Mucosa of stomach (tissue), 1 donor: ENCODE data around the gene SNRNP200.
A peak's percentile ranks its signal among the peaks of the same experiment; 100 is the strongest.

ENCODE experiments used
- H3K27me3 ChIP-seq: one replicate; pipeline ENCODE4 v1.7.0; 2013; ENCODE audit warnings: mild to moderate bottlenecking, low read length; ENCODE audit not compliant: control insufficient read depth, insufficient read depth
- H3K36me3 ChIP-seq: one replicate; pipeline ENCODE4 v1.7.0; 2013; ENCODE audit warnings: low read length; ENCODE audit not compliant: control insufficient read depth, insufficient read depth
- H3K4me1 ChIP-seq: one replicate; pipeline ENCODE4 v1.7.0; 2013; ENCODE audit warnings: mild to moderate bottlenecking, low read length; ENCODE audit not compliant: control insufficient read depth, insufficient read depth
- H3K4me3 ChIP-seq: one replicate; pipeline ENCODE4 v1.7.0; 2013; ENCODE audit warnings: low read length
- H3K9ac ChIP-seq: one replicate; pipeline ENCODE4 v1.7.0; 2013; ENCODE audit warnings: mild to moderate bottlenecking, low read length, moderate library complexity
- H3K9me3 ChIP-seq: one replicate; pipeline ENCODE4 v1.7.0; 2013; ENCODE audit warnings: mild to moderate bottlenecking, low read length, moderate library complexity; ENCODE audit not compliant: control insufficient read depth
- donor health status: Pancreatic carcinoma.

SNRNP200 gene

DNA sequence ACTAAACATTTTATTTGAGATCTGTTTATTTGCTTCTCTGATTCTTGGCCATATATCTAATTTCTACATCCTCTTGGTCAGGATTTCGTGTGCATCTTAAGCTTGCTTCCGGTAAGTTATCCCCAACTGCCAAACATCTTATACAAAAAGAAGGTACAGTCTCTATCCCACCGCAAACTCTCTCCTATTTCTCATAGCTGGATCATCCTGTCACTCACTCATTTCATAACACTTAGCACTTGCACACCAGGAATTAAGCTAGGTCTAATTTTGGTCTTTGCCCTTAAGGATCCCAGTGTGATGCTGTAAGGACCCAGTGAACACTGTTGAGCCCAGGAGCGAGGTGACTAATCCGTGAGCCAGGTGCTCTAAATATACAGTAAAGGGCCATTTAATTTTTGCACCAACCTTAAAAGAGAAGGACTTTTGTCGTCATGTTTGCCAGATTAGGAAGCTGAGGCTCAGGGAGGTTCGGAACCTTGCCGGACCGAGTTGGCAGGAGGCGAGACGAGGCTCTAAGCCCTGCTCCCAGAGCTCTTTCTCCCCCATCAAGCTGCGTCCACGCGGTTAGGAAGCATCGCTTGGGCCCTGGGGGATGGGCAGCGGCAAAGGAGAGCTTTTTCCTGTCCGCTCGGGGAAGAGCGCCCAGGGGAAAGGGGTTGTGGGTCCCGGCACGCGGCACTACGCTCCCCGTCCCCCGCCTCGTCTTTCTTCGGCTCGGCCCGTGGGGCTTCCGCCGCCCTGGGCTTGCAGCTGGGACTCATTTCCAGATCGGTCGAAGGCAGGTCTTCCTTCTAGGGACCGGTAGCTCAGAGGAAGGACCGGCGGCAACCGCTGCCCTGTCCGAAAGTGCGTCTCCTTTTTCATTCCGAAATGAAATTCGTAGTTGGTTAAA is 15.6 kb upstream of the SNRNP200 start:
- no peaks in the 10 kb centered on the region for H3K9me3 ChIP-seq
- H3K4me1 ChIP-seq, result peaks cover 14% of the 10 kb centered on the region
- peak overlapping the region; percentile 50 for H3K9ac ChIP-seq
- peaks cover 66% of the 10 kb centered on the region for H3K27me3 ChIP-seq
- peak overlapping the region; percentile 33 for H3K4me3 ChIP-seq
- H3K36me3 ChIP-seq, result no peaks in the 10 kb centered on the region

DNA sequence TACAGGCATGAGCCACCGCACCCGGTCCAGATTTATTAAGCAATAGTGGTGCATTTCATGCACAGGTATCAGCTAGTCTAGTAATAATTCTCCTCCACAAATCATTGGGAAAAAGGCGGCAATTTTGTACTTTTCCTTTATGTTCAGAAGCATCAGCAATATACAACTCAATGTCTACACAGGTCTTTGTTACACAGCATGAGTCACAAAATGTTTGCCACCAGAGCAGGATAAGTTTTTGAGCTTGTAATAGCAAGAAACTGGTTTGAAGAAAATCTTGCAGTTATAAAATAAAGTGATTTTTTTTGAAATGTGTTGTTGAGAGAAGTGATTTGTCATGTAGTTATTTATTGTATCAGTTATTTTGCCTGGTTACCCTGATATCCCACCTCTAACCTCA is 15.0 kb upstream of the SNRNP200 start:
- H3K9ac ChIP-seq, result no peak overlapping the region
- H3K27me3 ChIP-seq, result peaks cover 66% of the 10 kb centered on the region
- no peak overlapping the region for H3K4me3 ChIP-seq
- H3K36me3 ChIP-seq, result no peaks in the 10 kb centered on the region
- H3K4me1 ChIP-seq, result peaks cover 10% of the 10 kb centered on the region
- H3K9me3 ChIP-seq, result no peaks in the 10 kb centered on the region

DNA sequence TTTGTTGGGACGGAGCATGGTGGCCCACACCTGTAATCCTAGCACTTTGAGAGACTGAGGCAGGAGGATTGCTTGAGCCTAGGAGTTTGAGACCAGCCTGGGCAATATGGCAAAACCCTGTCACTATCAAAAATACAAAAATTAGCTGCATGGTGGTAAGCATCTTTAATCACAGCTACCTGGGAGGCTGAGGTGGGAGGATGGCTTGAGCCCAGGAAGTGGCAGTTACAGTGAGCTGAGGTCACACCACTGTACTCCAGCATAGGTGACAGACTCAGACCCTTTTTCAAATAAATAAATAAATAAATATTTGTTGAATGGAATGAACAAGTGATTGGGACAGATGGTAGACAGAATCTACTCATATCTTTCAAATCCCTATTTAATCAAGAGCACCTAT is 14.1 kb upstream of the SNRNP200 start:
- H3K9ac ChIP-seq, result no peak overlapping the region
- no peaks in the 10 kb centered on the region for H3K36me3 ChIP-seq
- H3K4me3 ChIP-seq, result no peak overlapping the region
- H3K27me3 ChIP-seq, result peaks cover 58% of the 10 kb centered on the region
- H3K4me1 ChIP-seq, result peaks cover 9% of the 10 kb centered on the region
- H3K9me3 ChIP-seq, result no peaks in the 10 kb centered on the region

DNA sequence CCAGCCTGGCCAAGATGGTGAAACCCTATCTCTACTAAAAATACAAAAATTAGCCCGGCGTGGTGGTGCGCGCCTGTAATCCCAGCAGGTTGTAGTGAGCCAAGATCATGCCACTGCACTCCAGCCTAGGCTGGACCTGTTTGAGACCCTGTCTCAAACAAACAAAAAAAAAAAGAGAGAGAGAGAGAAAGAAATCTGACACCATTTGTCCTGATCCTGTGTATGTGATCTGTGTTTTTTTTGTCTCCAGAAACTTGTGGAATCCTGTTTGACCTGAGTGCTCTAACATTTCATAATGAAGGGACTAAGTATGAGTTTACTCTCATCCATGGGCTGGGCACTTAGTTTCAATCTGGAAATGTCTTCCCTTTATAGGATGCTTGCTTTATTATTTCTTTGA is 13.4 kb upstream of the SNRNP200 start:
- Histone ChIP-seq H3K4me1 (peaks cover 9% of the 10 kb centered on the region), H3K36me3 (no peaks in the 10 kb centered on the region), H3K27me3 (peaks cover 52% of the 10 kb centered on the region), H3K4me3 (no peak overlapping the region), H3K9me3 (no peaks in the 10 kb centered on the region), H3K9ac (no peak overlapping the region)

DNA sequence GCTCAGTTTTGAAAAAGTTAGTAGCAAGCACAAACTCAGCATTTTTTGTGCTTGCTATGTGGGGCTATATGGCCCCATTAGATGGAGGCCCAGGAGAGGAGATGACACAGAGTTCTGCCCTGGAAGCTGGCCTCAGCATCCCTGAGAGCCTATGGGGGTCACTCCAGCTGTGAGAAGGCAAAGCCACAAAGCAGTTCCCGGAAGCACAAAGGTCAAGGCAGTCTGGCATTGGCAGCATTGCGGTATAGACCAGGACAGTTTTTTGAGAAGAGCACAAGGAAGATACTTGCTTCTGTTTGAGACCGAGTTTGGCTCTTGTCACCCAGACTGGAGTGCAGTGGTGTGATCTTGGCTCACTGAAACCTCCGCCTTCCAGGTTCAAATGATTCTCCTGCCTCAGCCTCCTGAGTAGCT is 12.2 kb upstream of the SNRNP200 start:
- H3K4me3 ChIP-seq, result no peak overlapping the region
- H3K9ac ChIP-seq, result no peak overlapping the region
- H3K9me3 ChIP-seq, result no peaks in the 10 kb centered on the region
- no peaks in the 10 kb centered on the region for H3K36me3 ChIP-seq
- peaks cover 43% of the 10 kb centered on the region for H3K27me3 ChIP-seq
- H3K4me1 ChIP-seq, result peaks cover 9% of the 10 kb centered on the region

DNA sequence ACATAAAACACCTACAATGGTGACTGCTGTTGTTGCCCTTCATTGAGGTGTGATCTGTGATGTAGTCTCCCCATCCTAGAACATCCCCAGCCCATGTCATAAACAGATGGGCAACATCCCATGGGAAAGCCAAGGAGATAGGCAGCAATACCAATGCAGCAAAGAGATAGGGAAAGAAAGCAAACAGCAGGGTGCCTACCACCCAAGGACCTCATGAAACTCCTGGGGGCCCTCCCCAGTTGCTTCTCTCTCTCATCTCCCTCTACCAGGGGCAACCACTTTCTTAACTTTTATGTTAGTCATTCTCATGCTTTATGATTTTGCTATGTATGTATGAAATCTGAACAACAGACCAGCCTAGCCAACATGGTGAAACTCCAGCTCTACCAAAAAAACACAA is 11.7 kb upstream of the SNRNP200 start:
- H3K36me3 ChIP-seq, result no peaks in the 10 kb centered on the region
- peaks cover 39% of the 10 kb centered on the region for H3K27me3 ChIP-seq
- no peak overlapping the region for H3K4me3 ChIP-seq
- H3K9ac ChIP-seq, result no peak overlapping the region
- H3K9me3 ChIP-seq, result no peaks in the 10 kb centered on the region
- H3K4me1 ChIP-seq, result peaks cover 7% of the 10 kb centered on the region

DNA sequence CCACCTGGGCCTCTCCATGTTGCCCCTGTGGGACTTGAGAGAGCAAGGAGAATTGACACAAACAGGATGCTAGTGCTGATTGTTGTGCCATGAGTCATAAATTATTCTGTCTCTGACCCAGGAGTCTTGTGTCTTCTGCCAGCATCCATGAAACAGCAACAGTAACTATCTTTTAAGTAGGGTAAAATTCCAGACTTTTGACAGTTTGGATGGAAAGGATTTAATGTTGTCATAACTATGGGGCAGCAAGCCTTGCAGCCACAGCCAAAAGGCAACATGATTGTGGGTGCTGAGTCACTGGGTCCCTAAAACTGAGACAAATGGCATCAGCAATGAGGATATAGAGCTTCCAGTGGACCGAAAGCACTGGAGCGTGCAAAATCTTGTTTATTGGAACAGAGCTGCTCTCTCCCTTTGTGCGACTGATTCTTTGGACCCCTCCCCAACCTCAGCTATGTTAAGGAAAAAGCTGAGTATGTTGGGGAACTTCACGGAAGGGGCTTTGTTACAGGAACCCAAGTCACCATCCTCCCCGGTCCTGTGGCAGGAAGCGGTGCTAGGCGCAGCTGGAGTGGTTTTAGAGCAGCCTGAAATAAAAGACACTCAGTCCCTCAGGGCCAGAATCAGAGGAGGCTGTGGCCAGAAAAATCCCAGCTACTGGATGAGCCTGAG is 10.2 kb upstream of the SNRNP200 start:
- Histone ChIP-seq H3K9ac (no peak overlapping the region), H3K36me3 (no peaks in the 10 kb centered on the region), H3K27me3 (peaks cover 24% of the 10 kb centered on the region), H3K9me3 (no peaks in the 10 kb centered on the region), H3K4me1 (no peaks in the 10 kb centered on the region), H3K4me3 (no peak overlapping the region)

DNA sequence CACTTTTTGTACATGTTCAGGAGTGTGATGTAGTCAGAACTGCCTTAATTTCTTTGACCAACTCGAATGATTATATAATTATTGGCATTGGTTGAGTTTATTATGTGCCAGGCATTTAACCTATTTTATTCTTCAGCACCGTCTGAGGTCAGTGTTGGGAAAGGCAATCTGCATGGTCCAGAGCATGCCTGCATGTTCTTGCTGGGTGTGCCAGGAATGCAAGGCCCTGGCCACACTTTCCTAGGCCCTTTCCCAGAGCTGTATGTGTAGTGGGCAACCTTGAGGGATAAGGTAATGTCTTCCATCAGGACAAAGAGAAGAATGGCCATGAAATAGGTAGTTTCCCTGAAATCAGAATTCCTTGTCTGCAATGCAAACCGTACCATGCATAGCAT is 9.7 kb upstream of the SNRNP200 start:
- no peak overlapping the region for H3K9ac ChIP-seq
- H3K9me3 ChIP-seq, result no peaks in the 10 kb centered on the region
- no peak overlapping the region for H3K4me3 ChIP-seq
- H3K36me3 ChIP-seq, result no peaks in the 10 kb centered on the region
- H3K4me1 ChIP-seq, result no peaks in the 10 kb centered on the region
- H3K27me3 ChIP-seq, result peaks cover 19% of the 10 kb centered on the region

DNA sequence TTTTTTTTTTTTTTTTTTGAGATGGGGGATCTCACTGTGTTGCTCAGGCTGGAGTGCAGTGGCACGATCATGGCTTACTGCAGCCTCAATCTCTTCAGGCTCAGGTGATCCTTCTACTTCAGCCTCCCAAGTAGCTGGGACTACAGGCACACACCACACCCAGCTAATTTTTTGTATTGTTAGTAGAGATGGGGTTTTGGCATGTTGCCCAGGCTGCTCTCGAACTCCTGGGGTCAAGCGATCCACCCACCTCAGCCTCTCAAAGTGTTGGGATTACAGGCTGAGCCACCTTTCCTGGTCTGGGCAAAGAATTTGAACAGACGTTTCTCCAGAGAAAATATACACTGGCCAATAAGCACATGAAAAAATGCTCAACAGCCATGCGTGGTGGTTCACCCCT is 2.9 kb upstream of the SNRNP200 start:
- no peak overlapping the region for H3K9ac ChIP-seq
- no peak overlapping the region for H3K4me3 ChIP-seq
- H3K36me3 ChIP-seq, result no peaks in the 10 kb centered on the region
- no peaks in the 10 kb centered on the region for H3K9me3 ChIP-seq
- H3K4me1 ChIP-seq, result peaks cover 11% of the 10 kb centered on the region
- H3K27me3 ChIP-seq, result no peaks in the 10 kb centered on the region

DNA sequence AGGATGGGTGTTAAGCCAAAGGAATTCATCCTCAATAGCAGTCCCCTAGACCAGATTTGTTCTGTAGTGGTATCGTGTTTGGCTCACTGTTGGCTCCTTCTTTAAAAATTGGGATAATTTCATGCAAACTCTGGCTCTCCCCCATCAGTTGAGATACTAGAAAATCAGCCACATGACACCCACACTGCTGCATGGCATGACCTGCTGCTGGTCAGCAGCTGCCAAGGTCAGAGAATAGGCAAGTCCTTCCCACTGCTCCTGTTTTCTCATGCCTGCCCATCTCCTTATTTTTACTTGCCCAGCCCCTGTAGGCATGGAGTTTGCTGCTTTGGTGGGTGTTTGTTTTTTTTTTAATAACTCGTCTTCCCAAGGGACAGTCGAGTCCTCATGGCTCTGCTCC is 1.0 kb upstream of the SNRNP200 start:
- H3K4me1 ChIP-seq, result peaks cover 11% of the 10 kb centered on the region
- peaks cover 5% of the 10 kb centered on the region for H3K36me3 ChIP-seq
- peak overlapping the region; percentile 82 for H3K9ac ChIP-seq
- peak overlapping the region; percentile 80 for H3K4me3 ChIP-seq
- no peaks in the 10 kb centered on the region for H3K27me3 ChIP-seq
- no peaks in the 10 kb centered on the region for H3K9me3 ChIP-seq

DNA sequence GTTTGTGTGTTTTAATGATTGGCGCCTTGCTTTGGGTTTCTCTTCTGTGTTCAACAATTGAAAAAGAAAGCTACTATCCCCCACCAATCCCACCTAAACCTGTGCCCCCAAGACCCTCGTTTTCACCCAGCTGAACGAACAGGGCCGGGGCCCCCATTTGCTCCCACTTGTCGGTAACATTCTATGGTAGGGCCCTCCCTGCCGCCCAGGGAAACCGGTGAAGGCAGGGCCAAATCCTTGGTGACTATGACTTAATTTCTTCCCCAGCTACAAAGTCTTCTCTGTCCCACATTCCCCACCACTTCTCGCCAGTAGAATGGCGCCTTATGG is 598 bp upstream of the SNRNP200 start:
- H3K9ac ChIP-seq, result peak overlapping the region; percentile 82
- no peaks in the 10 kb centered on the region for H3K27me3 ChIP-seq
- peak overlapping the region; percentile 80 for H3K4me3 ChIP-seq
- no peaks in the 10 kb centered on the region for H3K9me3 ChIP-seq
- peaks cover 5% of the 10 kb centered on the region for H3K36me3 ChIP-seq
- H3K4me1 ChIP-seq, result peaks cover 11% of the 10 kb centered on the region

DNA sequence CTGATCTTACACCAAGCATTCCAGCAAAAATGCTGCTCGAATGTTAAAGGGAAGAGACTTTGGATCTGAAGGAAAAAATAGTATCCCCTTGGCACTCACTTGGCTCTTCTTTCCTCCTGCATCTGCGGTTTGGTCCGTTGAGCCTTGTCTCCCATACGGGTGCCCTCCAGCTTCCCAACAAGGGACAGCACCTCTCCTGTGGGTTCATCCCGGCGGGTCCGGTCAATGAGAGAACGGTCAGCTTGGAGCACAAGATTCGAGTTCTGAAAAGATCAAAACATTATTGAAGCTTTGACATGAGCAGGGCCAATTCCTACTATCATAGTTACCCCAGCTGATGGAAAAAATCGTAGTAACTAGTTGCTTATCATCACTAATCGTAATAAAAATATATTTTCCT is 740 bp downstream of the SNRNP200 start:
- Histone ChIP-seq H3K4me1 (peaks cover 11% of the 10 kb centered on the region), H3K9me3 (no peaks in the 10 kb centered on the region), H3K4me3 (peak overlapping the region; percentile 80), H3K9ac (peak overlapping the region; percentile 82), H3K36me3 (peaks cover 5% of the 10 kb centered on the region), H3K27me3 (no peaks in the 10 kb centered on the region)
